ACC112 (cell line): Measurements from ENCODE around the gene OSM.

Experiments used
- H2AFZ ChIP-seq: fragments of 200-600 bp; sonication (generic); one replicate; pipeline ENCODE4 v1.6.0; 2017; ENCODE audit warnings: antibody characterized with exemption, low read length; ENCODE audit not compliant: unreplicated experiment
- H3K27ac ChIP-seq: fragments of 200-600 bp; sonication (generic); 2 replicates; pipeline ENCODE4 v1.5.1; 2014; ENCODE audit warnings: low read depth, mild to moderate bottlenecking, antibody characterized with exemption, low read length, moderate library complexity
- H3K27me3 ChIP-seq: fragments of 200-600 bp; sonication (generic); 2 replicates; pipeline ENCODE4 v1.6.1; 2014; ENCODE audit warnings: mild to moderate bottlenecking, antibody characterized with exemption, low read length, moderate library complexity, mixed read lengths; ENCODE audit not compliant: insufficient read depth
- H3K36me3 ChIP-seq: fragments of 200-600 bp; sonication (generic); 2 replicates; pipeline ENCODE4 v1.6.1; 2016; ENCODE audit warnings: mild to moderate bottlenecking, antibody characterized with exemption, low read length, moderate library complexity, mixed read lengths; ENCODE audit not compliant: insufficient read depth
- H3K4me1 ChIP-seq: fragments of 200-600 bp; sonication (generic); one replicate; pipeline ENCODE4 v1.6.1; 2016; ENCODE audit warnings: low read length, mixed read lengths; ENCODE audit not compliant: insufficient read depth, unreplicated experiment, control insufficient read depth
- H3K4me3 ChIP-seq: fragments of 200-600 bp; sonication (generic); 2 replicates; pipeline ENCODE4 v1.5.1; 2014; ENCODE audit warnings: mild to moderate bottlenecking, low read depth, low read length
- H3K79me2 ChIP-seq: fragments of 200-600 bp; sonication (generic); one replicate; pipeline ENCODE4 v1.6.0; 2016; ENCODE audit warnings: low read length; ENCODE audit not compliant: control insufficient read depth, unreplicated experiment, insufficient read depth

OSM gene

DNA sequence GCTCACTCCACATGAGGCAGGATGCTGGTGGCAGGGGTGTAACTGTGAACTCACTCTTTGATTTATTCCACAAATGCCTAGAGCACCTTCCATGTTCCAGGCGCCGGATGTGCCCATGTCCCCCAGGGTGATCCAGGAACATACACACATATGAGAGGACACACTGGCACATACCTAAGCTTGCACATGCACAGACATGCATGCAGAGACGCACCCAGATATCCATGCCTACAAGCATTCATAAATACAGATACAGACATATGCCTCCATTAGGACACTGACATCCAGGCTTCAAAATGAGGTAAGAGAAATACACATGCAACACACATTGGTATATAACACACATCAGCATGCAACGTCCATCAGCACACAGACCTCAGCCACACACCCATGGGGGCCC lies 4.5 kb downstream of the OSM start:
- Histone ChIP-seq H3K4me1 (no peaks in the 10 kb centered on the region), H3K27ac (no peak overlapping the region), H3K36me3 (no peaks in the 10 kb centered on the region), H3K4me3 (no peak overlapping the region), H2AFZ (no peak overlapping the region), H3K27me3 (no peaks in the 10 kb centered on the region), H3K79me2 (no peaks in the 10 kb centered on the region)

DNA sequence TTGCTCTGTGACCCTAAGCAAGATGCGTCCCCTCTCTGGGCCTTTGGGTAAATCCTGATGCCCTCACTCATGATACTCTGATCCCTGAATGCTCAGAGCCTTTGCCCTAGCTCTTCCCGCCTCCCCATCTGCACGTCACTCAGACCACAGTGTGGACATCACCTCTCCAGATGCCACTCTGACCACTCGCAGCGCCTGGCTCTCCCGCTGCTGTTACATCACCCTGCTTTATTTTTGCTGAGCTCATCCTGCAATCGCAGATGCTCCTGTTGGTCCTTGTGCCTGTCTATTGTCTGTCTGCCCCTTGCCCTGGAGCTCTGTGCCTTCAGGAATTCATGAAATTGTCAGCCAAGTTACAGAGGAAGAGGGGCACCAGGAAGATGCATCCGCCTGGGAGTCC lies 5.5 kb downstream of the OSM start:
- Histone ChIP-seq H3K36me3 (no peaks in the 10 kb centered on the region), H3K79me2 (no peaks in the 10 kb centered on the region), H2AFZ (no peak overlapping the region), H3K4me3 (no peak overlapping the region), H3K4me1 (no peaks in the 10 kb centered on the region), H3K27me3 (no peaks in the 10 kb centered on the region), H3K27ac (no peak overlapping the region)

DNA sequence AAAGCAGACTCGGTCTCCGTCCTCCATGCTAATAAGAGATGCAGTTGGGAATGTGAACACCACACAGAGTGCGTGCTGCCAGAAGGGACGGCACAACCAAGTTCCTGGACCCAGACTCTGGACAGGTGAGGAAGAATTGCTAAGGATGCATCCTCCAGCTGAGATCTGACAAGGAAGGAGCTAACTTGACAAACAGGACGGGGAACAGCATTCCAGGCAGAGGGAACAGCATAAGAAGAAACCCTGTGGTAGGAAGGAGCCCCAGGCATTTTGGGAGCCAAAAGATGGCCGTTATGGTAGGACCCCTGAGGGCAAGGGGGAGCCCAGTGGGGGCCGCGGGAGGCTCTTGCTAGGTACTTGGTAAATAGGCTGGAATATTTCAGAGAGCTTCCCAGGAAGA lies 6.0 kb downstream of the OSM start:
- H3K27me3 ChIP-seq: no peaks in the 10 kb centered on the region
- no peak overlapping the region for H3K4me3 ChIP-seq
- no peaks in the 10 kb centered on the region for H3K36me3 ChIP-seq
- no peak overlapping the region for H3K27ac ChIP-seq
- no peak overlapping the region for H2AFZ ChIP-seq
- no peaks in the 10 kb centered on the region for H3K4me1 ChIP-seq
- no peaks in the 10 kb centered on the region for H3K79me2 ChIP-seq

DNA sequence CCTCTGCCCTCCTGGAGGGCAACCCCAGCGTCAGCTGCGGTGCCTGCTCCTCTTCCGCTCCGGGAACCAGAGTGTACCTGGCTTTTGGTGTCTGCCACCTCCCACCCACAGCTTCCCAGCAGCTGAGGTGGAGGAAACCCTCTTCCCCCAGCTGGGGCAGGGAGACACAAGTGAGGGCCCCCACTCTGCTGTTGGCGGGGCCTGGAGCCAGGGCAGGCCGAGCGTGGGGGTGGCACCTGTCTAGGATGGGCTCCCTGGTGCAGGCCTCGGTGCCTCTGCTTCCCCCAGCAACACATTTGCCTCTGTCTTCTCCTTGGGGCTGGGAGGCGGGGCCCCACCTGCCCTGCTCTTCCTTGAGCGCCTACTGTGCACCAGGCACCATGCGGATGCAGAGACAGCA lies 6.4 kb downstream of the OSM start:
- Histone ChIP-seq H3K79me2 (no peaks in the 10 kb centered on the region), H3K27me3 (no peaks in the 10 kb centered on the region), H2AFZ (no peak overlapping the region), H3K27ac (no peak overlapping the region), H3K4me3 (no peak overlapping the region), H3K4me1 (no peaks in the 10 kb centered on the region), H3K36me3 (no peaks in the 10 kb centered on the region)

DNA sequence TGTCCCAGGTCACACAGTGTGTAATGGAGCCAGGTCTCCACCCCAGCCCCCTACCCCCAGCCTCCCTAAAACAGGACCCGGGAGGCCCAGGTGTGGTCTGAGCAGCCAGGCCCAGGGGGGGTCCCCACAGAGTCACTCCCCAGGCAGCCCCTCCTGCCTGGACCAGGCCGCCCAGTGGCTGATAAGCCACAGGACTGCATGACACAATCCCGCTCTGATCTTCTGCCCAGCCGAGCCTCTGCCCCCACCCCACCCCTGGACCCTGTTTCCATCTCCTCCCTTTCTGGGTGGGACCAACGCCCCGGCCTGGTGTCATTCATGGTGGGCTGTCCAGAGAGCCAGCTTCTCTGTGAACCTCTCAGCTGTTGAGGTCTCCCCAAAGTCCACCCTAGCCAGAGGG lies 12.3 kb downstream of the OSM start:
- Histone ChIP-seq H3K27ac (no peak overlapping the region), H3K36me3 (no peaks in the 10 kb centered on the region), H2AFZ (no peak overlapping the region), H3K27me3 (no peaks in the 10 kb centered on the region), H3K4me3 (no peak overlapping the region), H3K4me1 (peaks cover 33% of the 10 kb centered on the region), H3K79me2 (no peaks in the 10 kb centered on the region)

DNA sequence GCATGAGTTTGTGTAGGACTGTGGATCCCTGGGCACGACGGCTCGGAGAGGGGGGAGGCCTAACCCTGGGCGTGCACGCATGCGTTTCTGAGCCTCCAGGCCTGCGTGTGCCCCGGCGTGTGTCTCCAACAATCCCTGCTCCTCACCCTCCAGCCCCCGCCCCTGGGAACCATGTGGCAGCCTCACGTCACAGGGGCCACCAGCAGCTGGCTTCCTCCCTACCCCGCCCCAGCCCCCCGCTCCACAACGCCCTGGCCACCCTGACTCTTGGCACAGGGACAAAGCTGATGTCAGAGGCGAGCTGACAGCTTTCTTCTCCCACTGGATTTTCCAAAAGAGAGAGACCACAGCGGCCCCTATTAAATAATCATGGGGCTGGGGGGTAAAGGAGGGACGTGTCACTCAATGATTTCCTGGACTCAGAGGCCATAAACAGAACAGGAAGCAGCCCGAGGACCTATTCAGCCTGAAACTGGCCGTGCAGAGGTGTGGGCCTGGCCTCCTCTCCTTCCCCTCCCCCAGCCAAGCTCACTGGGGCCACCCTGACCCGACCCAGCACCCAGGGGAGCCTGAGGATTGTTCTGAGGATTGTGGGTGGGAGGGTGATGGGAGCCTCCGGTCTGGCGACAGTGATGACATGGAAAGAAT lies 13.3 kb downstream of the OSM start:
- H3K79me2 ChIP-seq: no peaks in the 10 kb centered on the region
- no peak overlapping the region for H3K27ac ChIP-seq
- H2AFZ ChIP-seq: no peak overlapping the region
- no peaks in the 10 kb centered on the region for H3K36me3 ChIP-seq
- H3K4me1 ChIP-seq: peaks cover 43% of the 10 kb centered on the region
- H3K27me3 ChIP-seq: no peaks in the 10 kb centered on the region
- H3K4me3 ChIP-seq: no peak overlapping the region

DNA sequence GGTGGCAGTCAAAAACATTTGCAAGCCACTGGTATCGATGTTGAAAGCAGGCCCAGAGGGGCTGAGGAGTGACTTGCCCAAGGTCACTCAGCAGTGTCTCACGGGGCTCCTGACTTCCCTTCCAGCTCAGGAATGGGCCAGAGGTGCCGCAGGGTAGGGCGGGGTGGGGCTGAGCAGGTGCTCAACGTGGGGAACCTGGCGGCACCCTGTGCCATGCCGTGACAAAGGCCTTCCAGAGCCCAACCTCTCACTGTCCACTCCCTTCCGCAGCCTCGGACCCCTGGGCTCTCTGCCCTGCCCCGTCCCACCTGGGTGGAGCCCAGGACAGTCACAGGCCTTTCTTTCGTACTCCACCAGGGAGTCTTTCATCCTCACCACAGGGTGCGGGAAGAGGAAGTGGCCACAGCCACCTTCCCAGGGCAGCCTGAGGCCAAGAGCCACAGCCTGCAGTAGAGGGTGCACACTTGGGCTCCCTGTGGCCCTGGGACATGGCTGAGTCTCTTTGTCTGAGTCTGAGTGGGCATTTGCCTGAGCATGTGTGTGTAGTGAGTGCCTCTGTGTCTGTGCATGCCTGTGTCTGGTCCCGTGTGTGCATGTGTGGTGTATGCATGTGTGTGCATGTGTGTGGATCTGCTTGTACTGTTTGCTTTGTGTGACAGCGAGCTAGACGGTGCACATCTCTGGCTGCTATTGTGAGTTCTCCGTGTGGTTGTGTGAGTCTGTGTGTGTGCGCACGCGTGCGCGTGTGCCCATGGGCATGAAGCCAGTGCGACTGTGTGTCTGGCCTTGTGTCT lies 14.0 kb downstream of the OSM start:
- H3K36me3 ChIP-seq: no peaks in the 10 kb centered on the region
- peaks cover 49% of the 10 kb centered on the region for H3K4me1 ChIP-seq
- no peak overlapping the region for H3K4me3 ChIP-seq
- H3K27me3 ChIP-seq: no peaks in the 10 kb centered on the region
- no peak overlapping the region for H2AFZ ChIP-seq
- peaks cover 3% of the 10 kb centered on the region for H3K79me2 ChIP-seq
- peak overlapping the region; percentile 87; the same call in 1 of the 2 replicates for H3K27ac ChIP-seq

DNA sequence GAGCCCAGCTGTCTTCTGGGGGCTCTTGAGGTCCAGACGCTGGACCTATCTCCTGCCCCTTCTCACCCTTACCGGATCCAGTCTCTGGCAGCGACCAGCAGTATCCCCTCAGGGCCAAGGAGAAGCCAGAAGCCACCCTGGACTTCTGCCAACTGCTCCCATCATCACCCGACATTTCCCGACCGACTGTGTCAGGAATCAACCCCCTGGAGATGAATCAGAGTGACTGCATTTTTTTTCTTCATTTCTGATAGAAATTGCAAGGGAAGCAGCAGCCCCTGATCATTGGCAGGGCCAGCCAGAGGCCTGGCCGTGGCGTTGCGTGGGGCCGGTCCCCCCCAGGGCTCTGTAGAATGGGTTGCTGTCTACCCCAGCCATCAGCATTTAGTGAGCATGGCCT lies 14.9 kb downstream of the OSM start:
- H3K4me1 ChIP-seq: peaks cover 58% of the 10 kb centered on the region

DNA sequence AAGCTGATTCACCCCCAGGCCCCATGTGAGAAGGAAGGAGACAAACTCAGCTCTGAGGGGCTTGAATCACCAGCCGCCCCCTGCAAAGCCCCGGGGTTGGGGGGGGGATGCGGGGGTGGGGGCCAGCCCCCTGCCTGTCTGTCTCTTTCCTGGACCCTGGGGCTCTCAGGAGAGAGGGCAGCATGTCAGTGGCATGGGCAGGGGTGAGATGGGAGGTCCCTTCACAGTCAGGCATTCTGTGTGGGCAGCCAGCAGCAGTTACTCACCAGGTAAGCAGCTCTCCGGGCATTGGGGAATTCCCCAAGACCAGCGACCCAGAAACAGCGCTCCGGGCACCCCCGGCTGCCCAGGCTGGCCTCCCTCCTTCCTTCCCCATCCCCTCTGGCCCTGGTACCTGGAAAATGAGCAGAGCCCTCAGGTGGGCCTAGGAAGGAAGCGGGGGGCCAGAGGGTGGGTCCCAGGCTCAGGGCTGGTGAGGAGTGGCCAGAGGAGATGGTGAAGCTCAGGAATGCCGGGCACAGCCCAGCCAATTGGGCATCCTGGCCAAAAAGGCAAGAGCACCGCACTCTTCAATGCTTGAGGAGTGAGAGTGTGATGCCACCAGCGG lies 15.9 kb downstream of the OSM start:
- Histone ChIP-seq H3K27me3 (no peaks in the 10 kb centered on the region), H3K4me1 (peaks cover 58% of the 10 kb centered on the region), H3K79me2 (peaks cover 13% of the 10 kb centered on the region), H3K36me3 (no peaks in the 10 kb centered on the region), H2AFZ (no peak overlapping the region), H3K4me3 (no peak overlapping the region), H3K27ac (peak overlapping the region; percentile 87)

More for the DNA sequence above, 14.9 kb downstream of the OSM start:
- Histone ChIP-seq H2AFZ (no peak overlapping the region), H3K79me2 (peaks cover 9% of the 10 kb centered on the region), H3K27me3 (no peaks in the 10 kb centered on the region), H3K36me3 (no peaks in the 10 kb centered on the region), H3K27ac (peak overlapping the region; percentile 87), H3K4me3 (no peak overlapping the region)

DNA sequence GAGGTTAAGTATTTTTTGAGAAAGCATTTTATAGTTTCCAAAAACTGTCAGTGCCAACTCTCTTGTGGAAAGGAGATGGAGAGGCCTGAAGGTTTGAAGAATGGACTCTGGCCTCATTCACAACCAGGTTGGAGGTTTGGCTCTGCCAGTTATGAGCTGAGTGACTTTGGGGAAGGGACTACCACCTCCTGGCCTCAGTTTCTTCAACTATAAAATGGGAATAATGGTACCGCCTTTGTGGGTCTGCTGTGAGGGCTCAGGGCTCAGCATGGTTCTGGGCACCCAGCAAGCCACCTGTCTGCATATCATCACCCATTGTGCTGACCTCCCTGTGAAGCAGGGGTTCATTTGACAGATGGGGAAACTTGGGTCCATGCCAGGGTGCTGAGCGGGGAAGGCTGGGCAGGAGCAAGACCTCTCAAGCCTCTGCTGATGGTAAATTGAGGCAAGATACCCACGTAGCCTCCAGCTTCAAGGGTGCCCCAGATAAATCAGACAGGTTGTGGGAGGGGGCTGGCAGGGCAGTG lies 16.5 kb downstream of the OSM start:
- Histone ChIP-seq H3K4me1 (peaks cover 62% of the 10 kb centered on the region), H3K4me3 (no peak overlapping the region), H3K27ac (peak overlapping the region; percentile 87), H3K79me2 (peaks cover 20% of the 10 kb centered on the region), H2AFZ (no peak overlapping the region), H3K27me3 (no peaks in the 10 kb centered on the region), H3K36me3 (no peaks in the 10 kb centered on the region)
